ENCODE results near the gene C1orf105.

C1orf105 gene

DNA sequence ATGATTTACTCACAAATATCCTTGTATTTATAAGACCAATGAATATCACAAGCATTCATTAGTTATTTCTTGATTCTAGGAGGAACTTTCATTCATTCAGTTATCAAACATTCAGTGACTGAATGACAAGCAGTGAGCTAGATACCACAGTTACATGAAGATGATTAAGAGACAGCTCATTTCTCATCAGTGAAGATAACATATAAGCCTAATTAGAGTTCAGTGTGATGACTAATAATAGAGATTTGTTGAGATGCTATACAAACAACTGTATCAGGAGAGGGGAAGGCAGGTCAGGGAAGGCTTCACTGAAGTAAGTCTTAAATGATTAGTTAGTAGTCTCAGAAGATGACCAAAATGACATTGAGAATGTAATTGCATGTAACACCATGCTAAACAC is 14.6 kb upstream of the C1orf105 start:
- Histone ChIP-seq H3K18ac (ENCODE audit: low read length) (no peak overlapping the region), H3K23ac (ENCODE audit: low read depth, low read length, poor library complexity) (no peak overlapping the region), H3K79me1 (ENCODE audit: low read depth, low read length) (no peaks in the 10 kb centered on the region), H2BK12ac (ENCODE audit: low read length) (no peak overlapping the region), H3K4me3 (ENCODE audit: low read length in 2 of 2) (no peak overlapping the region), H2AK5ac (ENCODE audit: low read depth, low read length) (no peak overlapping the region), H2BK5ac (ENCODE audit: low read length) (no peak overlapping the region), H4K91ac (ENCODE audit: low read depth, low read length, poor library complexity) (no peak overlapping the region), H3K36me3 (replicated peaks in 1 of 2; ENCODE audit: control insufficient read depth in 2 of 2, insufficient read depth in 2 of 2, low read length in 2 of 2) (peaks cover 0 to 1% of the 10 kb centered on the region in 2 donors), H3K9ac (ENCODE audit: low read depth, low read length, poor library complexity) (no peak overlapping the region), H2BK15ac (ENCODE audit: low read length) (no peak overlapping the region), H4K8ac (ENCODE audit: low read depth, low read length) (no peak overlapping the region), H3K27me3 (ENCODE audit: control insufficient read depth in 3 of 3, insufficient read depth in 3 of 3, low read depth in 1 of 3, low read length in 3 of 3) (no peaks in the 10 kb centered on the region), H3K27ac (replicated peaks; ENCODE audit: low read length) (no peak overlapping the region), H3K4ac (ENCODE audit: low read length) (no peak overlapping the region), H2AFZ (ENCODE audit: low read length) (no peak overlapping the region), H3K14ac (ENCODE audit: low read length) (no peak overlapping the region), H3K4me1 (ENCODE audit: control insufficient read depth in 2 of 2, insufficient read depth in 1 of 2, low read depth in 1 of 2, low read length in 2 of 2) (no peaks in the 10 kb centered on the region), H3K9me3 (replicated peaks in 1 of 2; ENCODE audit: control insufficient read depth in 2 of 2, insufficient read depth in 1 of 2, low read depth in 1 of 2, low read length in 2 of 2) (no peaks in the 10 kb centered on the region), H3K4me2 (ENCODE audit: insufficient read depth, low read length, poor library complexity, severe bottlenecking) (no peak overlapping the region), H2BK120ac (ENCODE audit: low read depth, low read length) (no peak overlapping the region)
- DNase-seq (ENCODE audit: low spot score), result no peak

DNA sequence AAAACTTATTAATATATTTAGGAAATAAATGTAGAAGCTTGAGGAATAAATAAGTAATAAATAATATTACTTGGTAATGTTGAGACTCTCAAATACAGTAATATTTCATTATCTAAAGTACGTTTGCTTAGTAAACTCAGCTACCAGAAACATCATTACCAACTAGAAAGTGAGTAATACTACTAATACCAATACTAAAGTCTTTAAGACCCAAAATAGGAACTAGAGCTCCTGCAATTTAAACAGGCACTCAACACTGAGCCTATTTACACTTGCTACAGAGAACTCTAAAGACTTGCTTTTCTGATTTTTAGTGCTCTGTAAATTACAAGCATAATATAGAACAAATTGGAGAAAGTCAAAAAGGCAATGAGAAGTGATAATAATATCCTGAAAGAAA is 13.5 kb upstream of the C1orf105 start:
- Histone ChIP-seq H3K36me3 (replicated peaks in 1 of 2; ENCODE audit: control insufficient read depth in 2 of 2, insufficient read depth in 2 of 2, low read length in 2 of 2) (peaks cover 0 to 1% of the 10 kb centered on the region in 2 donors), H2BK12ac (ENCODE audit: low read length) (no peak overlapping the region), H3K79me1 (ENCODE audit: low read depth, low read length) (no peaks in the 10 kb centered on the region), H4K8ac (ENCODE audit: low read depth, low read length) (no peak overlapping the region), H3K9me3 (replicated peaks in 1 of 2; ENCODE audit: control insufficient read depth in 2 of 2, insufficient read depth in 1 of 2, low read depth in 1 of 2, low read length in 2 of 2) (no peaks in the 10 kb centered on the region), H2AK5ac (ENCODE audit: low read depth, low read length) (no peak overlapping the region), H3K18ac (ENCODE audit: low read length) (no peak overlapping the region), H4K91ac (ENCODE audit: low read depth, low read length, poor library complexity) (no peak overlapping the region), H3K14ac (ENCODE audit: low read length) (no peak overlapping the region), H2AFZ (ENCODE audit: low read length) (no peak overlapping the region), H3K27ac (replicated peaks; ENCODE audit: low read length) (no peak overlapping the region), H3K4me1 (ENCODE audit: control insufficient read depth in 2 of 2, insufficient read depth in 1 of 2, low read depth in 1 of 2, low read length in 2 of 2) (no peaks in the 10 kb centered on the region), H3K23ac (ENCODE audit: low read depth, low read length, poor library complexity) (no peak overlapping the region), H3K4me2 (ENCODE audit: insufficient read depth, low read length, poor library complexity, severe bottlenecking) (no peak overlapping the region), H2BK15ac (ENCODE audit: low read length) (no peak overlapping the region), H3K27me3 (ENCODE audit: control insufficient read depth in 3 of 3, insufficient read depth in 3 of 3, low read depth in 1 of 3, low read length in 3 of 3) (no peaks in the 10 kb centered on the region), H3K4ac (ENCODE audit: low read length) (no peak overlapping the region), H3K9ac (ENCODE audit: low read depth, low read length, poor library complexity) (no peak overlapping the region), H2BK120ac (ENCODE audit: low read depth, low read length) (no peak overlapping the region), H3K4me3 (ENCODE audit: low read length in 2 of 2) (no peak overlapping the region), H2BK5ac (ENCODE audit: low read length) (no peak overlapping the region)
- no CpG with 5 or more reads among the region's 1 CpG for WGBS, 2 donors (ENCODE audit: extremely low coverage in 2 of 2, insufficient read length in 2 of 2, insufficient replicate concordance in 1 of 2)
- no peak for DNase-seq (ENCODE audit: low spot score)

DNA sequence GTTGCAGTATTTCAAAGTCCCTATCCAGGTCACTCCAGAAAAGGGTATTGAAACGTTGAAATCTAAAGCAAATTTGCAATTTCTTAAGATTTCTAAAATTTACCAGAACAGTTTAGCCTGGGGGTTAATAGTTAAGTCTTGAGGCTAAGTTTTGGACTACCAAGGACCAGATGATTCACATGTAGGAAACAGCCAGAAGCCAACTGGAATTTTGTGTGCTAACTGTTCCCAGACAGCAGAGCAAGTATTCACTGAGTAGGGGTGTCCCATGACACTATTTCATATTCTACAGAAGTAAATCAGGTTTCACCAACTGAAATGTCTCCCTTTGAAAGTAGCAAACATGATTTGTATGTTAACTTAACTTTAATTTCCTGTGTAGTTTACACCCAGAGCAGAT is 11.5 kb upstream of the C1orf105 start:
- no CpG with 5 or more reads among the region's 1 CpG for WGBS, 2 donors (ENCODE audit: extremely low coverage in 2 of 2, insufficient read length in 2 of 2, insufficient replicate concordance in 1 of 2)
- H2BK5ac ChIP-seq (ENCODE audit: low read length), result no peak overlapping the region

DNA sequence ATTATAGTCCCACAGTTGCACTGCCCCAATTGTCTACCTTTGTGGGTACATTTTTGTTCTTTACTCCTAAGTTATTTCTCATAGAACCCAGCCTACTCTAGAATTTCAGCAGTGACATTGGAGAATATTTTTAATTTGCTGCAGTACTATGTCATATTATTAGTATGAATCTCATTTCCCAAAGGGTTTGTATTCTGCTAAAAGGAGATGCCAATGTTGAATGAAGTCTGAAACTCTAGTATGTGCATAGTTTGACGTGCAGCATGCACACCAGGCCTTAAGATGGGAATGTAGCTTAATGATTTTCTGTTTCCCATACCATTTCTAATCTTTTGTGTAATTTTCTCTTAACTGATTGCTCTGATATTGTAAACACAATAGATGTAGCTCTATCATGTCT is 10.5 kb upstream of the C1orf105 start:
- no peak overlapping the region for H3K23ac ChIP-seq (ENCODE audit: low read depth, low read length, poor library complexity)

More for the DNA sequence above, 11.5 kb upstream of the C1orf105 start:
- Histone ChIP-seq H3K9ac (ENCODE audit: low read depth, low read length, poor library complexity) (no peak overlapping the region), H3K18ac (ENCODE audit: low read length) (no peak overlapping the region), H3K23ac (ENCODE audit: low read depth, low read length, poor library complexity) (no peak overlapping the region), H3K9me3 (replicated peaks in 1 of 2; ENCODE audit: control insufficient read depth in 2 of 2, insufficient read depth in 1 of 2, low read depth in 1 of 2, low read length in 2 of 2) (no peaks in the 10 kb centered on the region), H2BK15ac (ENCODE audit: low read length) (no peak overlapping the region), H3K4me3 (ENCODE audit: low read length in 2 of 2) (no peak overlapping the region), H2AFZ (ENCODE audit: low read length) (no peak overlapping the region), H2BK120ac (ENCODE audit: low read depth, low read length) (no peak overlapping the region), H2BK12ac (ENCODE audit: low read length) (no peak overlapping the region), H3K27ac (replicated peaks; ENCODE audit: low read length) (no peak overlapping the region), H3K27me3 (ENCODE audit: control insufficient read depth in 3 of 3, insufficient read depth in 3 of 3, low read depth in 1 of 3, low read length in 3 of 3) (no peaks in the 10 kb centered on the region), H3K4me2 (ENCODE audit: insufficient read depth, low read length, poor library complexity, severe bottlenecking) (no peak overlapping the region), H3K14ac (ENCODE audit: low read length) (no peak overlapping the region), H4K91ac (ENCODE audit: low read depth, low read length, poor library complexity) (no peak overlapping the region), H3K4me1 (ENCODE audit: control insufficient read depth in 2 of 2, insufficient read depth in 1 of 2, low read depth in 1 of 2, low read length in 2 of 2) (no peaks in the 10 kb centered on the region), H3K4ac (ENCODE audit: low read length) (no peak overlapping the region), H3K36me3 (replicated peaks in 1 of 2; ENCODE audit: control insufficient read depth in 2 of 2, insufficient read depth in 2 of 2, low read length in 2 of 2) (peaks cover 0 to 1% of the 10 kb centered on the region in 2 donors), H3K79me1 (ENCODE audit: low read depth, low read length) (no peaks in the 10 kb centered on the region), H4K8ac (ENCODE audit: low read depth, low read length) (no peak overlapping the region), H2AK5ac (ENCODE audit: low read depth, low read length) (no peak overlapping the region)
- DNase-seq (ENCODE audit: low spot score), result no peak

More for the DNA sequence above, 10.5 kb upstream of the C1orf105 start:
- Histone ChIP-seq H3K18ac (ENCODE audit: low read length) (no peak overlapping the region), H3K9me3 (replicated peaks in 1 of 2; ENCODE audit: control insufficient read depth in 2 of 2, insufficient read depth in 1 of 2, low read depth in 1 of 2, low read length in 2 of 2) (no peaks in the 10 kb centered on the region), H3K9ac (ENCODE audit: low read depth, low read length, poor library complexity) (no peak overlapping the region), H3K4me3 (ENCODE audit: low read length in 2 of 2) (no peak overlapping the region), H3K27me3 (ENCODE audit: control insufficient read depth in 3 of 3, insufficient read depth in 3 of 3, low read depth in 1 of 3, low read length in 3 of 3) (no peaks in the 10 kb centered on the region), H3K27ac (replicated peaks; ENCODE audit: low read length) (no peak overlapping the region), H2AK5ac (ENCODE audit: low read depth, low read length) (no peak overlapping the region), H2BK120ac (ENCODE audit: low read depth, low read length) (no peak overlapping the region), H2BK12ac (ENCODE audit: low read length) (no peak overlapping the region), H4K91ac (ENCODE audit: low read depth, low read length, poor library complexity) (no peak overlapping the region), H4K8ac (ENCODE audit: low read depth, low read length) (no peak overlapping the region), H3K36me3 (replicated peaks in 1 of 2; ENCODE audit: control insufficient read depth in 2 of 2, insufficient read depth in 2 of 2, low read length in 2 of 2) (peaks cover 0 to 1% of the 10 kb centered on the region in 2 donors), H3K4me2 (ENCODE audit: insufficient read depth, low read length, poor library complexity, severe bottlenecking) (no peak overlapping the region), H2BK15ac (ENCODE audit: low read length) (no peak overlapping the region), H3K4me1 (ENCODE audit: control insufficient read depth in 2 of 2, insufficient read depth in 1 of 2, low read depth in 1 of 2, low read length in 2 of 2) (no peaks in the 10 kb centered on the region), H2AFZ (ENCODE audit: low read length) (no peak overlapping the region), H3K4ac (ENCODE audit: low read length) (no peak overlapping the region), H3K14ac (ENCODE audit: low read length) (no peak overlapping the region), H2BK5ac (ENCODE audit: low read length) (no peak overlapping the region), H3K79me1 (ENCODE audit: low read depth, low read length) (no peaks in the 10 kb centered on the region)
- WGBS, 2 donors (ENCODE audit: extremely low coverage in 2 of 2, insufficient read length in 2 of 2, insufficient replicate concordance in 1 of 2), result no CpG with 5 or more reads among the region's 1 CpG
- DNase-seq (ENCODE audit: low spot score), result no peak

Data from neuronal stem cell (in vitro differentiated cells).